ENCODE results near the gene CC2D1A.

GRCh38 chr19:13881692-13882418 lies 24.1 kb upstream of the CC2D1A start:
- TF ChIP-seq CTCF (conservative IDR thresholded peaks at IDR 0.05; ENCODE audit: low read length): no peak
- TF ChIP-seq EZH2phosphoT487 (IDR thresholded peaks at IDR 0.05; ENCODE audit: borderline replicate concordance, low read depth, low read length): no peak

Measured in OCI-LY7 (cell line).